Medulla oblongata (tissue), 1 donor: Measurements from ENCODE around the gene UVSSA.

Experiments
- DNase-seq: peaks from one replicate; pipeline ENCODE4 v3.0.0-alpha.2; 2015; ENCODE audit errors: extremely low spot score

The UVSSA gene

DNA sequence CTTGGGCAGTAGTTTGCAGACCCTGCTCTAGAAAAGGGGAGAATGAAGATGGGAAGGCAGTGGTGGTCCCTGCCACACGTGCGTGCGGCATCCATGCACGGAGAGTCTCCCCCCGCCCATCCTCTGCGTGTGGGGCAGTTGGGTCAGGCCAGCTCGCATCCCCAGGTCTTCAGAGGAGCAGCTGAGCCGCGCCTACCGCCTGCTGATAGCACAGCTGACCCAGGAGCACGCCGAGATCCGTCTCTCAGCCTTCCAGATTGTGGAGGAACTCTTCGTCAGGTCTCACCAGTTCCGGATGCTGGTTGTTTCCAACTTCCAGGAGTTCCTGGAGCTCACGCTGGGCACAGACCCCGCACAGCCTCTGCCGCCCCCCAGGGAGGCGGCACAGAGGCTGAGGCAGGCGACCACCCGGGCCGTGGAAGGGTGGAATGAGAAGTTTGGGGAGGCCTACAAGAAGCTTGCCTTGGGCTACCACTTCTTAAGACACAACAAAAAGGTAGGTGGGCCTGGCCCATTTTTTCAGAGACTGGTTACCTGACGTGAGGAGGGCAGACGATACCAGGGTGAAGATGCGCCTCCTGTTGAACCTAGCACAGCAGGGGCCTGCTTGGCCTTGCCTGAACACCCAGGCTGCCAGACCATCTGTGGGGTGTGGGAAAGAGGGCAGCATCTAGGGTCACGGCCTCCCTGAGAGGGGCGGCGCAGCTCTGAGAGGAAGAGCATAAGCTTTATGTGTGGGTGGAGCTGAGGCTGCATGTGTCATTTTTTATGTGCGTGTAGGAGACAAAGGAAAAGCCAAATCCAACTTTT, 2.6 kb downstream of the UVSSA start:
- no peak for DNase-seq

DNA sequence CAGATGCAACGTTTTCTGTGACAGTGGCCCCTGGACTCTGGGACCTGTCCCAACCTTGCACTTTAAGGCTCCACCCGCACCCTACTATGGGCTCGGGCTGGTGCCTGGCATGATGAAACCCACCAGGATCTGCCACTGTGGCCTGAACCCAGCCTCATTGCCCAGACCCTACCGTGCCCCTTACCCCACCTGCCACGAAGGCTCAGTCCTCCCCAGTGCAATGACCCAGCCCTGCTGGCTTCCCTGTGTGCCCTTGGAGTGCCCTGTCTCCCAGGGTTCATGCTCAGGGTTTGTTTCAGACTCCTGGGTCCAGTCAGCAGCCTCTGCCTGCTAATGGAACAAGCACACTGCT, 3.1 kb downstream of the UVSSA start:
- no peak for DNase-seq

DNA sequence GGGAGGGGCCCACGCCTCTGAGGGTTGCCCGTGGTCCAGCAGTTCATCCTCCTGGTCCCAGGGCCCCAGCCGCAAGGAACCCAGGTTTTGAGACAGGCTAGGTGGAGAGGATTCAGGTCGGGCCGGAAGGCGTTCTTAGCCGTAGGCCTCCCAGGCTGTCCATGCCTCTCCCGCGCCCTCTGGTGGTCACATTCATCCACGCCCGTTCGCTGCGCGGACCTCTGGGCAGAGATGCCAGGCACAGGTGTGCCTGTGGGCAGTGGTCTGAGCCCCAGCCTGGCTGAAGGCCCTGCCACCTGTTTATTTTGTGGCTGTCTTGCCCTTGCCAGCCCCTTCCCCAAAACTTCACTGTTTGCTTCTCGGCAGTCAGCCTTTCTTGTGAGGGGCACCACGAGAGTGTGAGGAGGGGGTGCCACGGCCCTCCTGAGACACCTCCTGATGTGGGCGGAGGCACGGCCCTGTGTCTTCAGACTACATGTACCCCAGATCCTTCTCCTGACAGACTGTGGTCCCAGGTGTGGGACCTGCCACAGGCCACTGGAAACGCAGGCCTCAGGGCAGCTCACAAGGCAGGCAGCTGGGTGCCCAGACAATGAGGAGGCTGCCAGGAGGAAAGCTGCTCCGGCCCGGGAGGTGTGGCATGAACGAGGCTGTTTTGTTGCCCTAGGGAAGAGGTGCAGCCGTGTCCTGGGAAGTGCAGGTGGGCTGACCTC, 5.0 kb downstream of the UVSSA start:
- peak; percentile 80 for DNase-seq

DNA sequence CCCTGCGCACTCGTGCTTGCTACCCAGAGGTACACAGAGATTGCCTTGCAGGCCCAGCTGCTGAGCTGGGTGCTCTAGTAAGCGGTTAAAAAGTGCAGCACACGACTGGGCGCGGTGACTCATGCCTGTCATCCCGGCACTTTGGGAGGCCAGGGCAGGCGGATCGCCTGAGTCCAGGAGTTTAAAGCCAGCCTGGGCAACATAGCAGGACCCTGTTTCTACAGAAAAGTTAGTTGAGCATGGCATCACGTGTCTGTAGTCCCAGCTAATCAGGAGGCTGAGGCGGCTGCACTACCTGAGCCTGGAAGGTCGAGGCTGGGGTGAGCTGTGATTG, 5.5 kb downstream of the UVSSA start:
- DNase-seq = no peak

DNA sequence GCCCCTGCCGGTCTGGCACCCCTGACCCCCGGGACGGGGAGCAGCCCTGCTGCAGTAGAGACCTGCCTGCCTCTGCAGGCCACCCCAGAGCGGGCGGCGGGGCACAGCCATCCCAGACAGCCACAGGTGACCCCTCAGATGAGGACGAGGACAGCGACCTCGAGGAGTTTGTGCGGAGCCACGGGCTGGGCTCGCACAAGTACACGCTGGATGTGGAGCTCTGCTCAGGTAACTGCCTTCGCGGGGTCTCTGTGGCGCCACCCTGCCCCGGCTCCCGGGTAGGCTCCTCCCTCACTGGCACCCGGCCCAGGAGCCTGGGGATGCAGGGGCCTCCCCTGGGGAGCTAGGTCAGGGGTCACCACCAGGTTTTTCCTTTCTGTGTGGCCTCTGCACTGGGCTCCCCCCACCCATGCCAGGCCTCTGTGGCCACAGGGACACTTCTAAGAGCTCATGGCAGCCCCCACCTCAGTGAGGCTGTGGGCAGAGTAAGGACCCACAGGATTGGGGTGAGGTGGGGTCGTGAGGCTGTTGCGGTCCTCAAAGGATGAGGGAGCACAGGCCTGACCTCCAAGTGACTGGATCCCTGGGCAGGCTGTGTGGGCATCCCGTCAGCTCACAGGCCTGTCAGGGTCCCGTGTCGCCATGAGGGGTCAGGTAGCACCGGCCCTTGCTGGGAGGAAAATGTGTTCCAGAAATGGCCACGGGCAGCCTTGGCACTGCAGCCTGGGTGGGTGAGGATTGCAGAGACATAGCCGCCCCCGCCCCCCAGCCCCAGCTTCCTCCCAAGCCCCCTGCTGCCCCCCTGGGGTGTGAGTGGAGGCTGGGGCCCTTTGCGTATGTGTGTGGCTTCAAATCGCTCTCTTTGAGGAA, 6.4 kb downstream of the UVSSA start:
- DNase-seq = no peak

DNA sequence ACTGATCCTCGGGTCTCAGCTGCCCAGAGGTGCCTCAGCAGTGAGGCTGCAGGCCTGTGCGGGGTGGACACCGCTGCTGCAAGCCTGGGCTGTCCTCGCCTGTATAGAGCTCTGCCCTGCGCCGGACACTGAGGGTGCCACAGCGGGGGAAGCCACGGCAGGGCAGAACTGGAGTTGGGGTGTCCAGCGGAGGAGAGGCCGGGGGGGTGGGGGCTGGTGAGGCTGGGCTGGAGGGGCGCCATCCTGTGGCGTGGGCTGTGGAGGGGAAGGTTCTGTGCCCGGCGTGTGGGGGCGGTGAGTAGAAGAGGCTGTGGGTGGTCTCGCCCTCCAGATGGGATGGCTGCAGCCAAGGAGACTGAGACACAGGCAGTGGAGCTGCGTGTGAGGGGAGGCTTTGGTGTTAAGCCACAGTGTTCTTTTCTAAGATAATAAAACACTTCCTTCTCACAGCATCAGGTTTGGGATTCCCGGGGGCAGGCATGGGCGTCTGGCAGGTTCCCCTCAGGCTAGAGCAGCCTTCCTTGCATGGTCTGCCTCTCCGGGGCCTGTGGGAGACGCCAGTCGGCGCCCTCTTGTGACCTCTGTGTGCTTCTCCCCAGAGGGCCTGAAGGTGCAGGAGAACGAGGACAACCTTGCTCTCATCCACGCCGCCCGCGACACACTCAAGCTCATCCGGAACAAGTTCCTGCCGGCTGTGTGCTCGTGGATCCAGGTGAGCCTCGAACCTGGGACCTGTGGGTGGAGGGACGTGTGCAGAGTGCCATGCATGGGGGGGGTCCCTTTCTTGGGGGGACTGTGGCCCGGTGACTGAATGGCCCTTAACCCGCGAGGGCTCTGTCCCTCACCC, 7.4 kb downstream of the UVSSA start:
- no peak for DNase-seq

DNA sequence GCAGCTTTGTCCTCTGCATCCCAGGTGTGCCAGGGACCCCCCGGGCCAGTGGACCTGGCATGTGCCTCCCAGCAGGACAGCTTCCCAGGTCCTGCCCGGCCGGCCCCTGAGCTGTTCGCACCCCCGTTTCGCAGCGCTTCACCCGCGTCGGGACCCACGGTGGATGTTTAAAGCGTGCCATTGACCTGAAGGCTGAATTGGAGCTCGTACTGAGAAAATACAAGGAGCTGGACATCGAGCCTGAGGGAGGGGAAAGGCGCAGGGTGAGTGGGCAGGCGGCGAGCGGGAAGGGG, 7.9 kb downstream of the UVSSA start:
- no peak for DNase-seq

DNA sequence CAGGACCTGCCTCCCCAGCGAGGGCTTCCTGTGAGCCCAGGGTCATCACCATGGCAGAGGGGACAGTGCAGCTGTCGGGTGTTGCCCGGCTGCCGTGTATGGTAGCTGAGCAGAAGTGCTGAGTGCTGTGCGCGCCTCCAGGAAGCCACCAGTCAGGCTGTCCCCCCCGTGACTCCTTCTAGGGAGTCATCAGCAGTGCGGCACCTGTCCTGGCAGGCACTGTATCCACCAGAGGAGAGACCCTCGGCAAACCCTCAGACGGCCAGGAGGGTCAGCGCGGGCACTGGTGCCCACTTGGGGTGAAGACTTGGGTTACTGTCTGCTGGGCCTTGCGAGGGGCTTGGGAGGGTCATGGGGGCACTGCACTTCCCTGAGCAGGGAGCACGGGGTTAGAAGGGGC, 8.4 kb downstream of the UVSSA start:
- DNase-seq = no peak

DNA sequence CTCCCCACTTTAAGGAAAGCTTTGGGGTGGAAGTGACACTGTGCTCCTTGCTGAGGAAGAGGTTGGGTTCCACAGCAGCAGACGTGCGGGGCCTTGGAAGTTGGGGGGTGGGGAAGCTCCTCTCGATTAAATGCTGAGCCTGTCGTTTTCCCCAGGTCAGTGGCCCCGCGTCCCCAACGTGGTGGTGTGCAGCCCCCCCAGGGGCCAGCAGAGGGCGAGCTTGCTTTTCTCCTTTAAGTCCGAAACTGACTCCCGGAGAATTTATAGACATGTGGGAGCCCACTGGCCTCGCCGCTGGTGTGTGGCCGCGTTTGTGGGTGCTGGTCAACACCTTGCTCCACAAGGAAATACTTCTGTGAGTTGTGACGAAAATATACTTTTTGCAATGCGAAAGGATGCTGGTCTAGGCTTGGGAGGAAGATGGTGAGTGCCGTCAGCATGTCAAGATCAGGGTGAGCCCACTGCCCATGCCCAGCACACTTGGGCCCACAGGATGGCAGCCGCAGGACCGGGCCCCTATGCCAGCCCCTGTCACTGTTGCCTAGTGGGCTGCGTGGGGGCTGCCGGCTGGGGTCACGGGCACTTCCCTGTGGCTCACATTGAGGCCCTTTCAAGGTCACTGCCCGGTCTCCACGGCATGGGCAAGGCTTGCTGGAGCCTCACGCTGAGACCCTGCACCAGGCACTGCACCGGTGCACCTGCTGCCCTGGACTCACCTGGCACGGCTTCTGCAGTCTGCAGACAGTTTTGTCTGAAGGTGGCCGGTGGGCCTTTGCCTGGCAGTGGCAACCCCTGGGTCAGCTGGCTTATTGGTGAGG, 9.4 kb downstream of the UVSSA start:
- peak; percentile 72 for DNase-seq

DNA sequence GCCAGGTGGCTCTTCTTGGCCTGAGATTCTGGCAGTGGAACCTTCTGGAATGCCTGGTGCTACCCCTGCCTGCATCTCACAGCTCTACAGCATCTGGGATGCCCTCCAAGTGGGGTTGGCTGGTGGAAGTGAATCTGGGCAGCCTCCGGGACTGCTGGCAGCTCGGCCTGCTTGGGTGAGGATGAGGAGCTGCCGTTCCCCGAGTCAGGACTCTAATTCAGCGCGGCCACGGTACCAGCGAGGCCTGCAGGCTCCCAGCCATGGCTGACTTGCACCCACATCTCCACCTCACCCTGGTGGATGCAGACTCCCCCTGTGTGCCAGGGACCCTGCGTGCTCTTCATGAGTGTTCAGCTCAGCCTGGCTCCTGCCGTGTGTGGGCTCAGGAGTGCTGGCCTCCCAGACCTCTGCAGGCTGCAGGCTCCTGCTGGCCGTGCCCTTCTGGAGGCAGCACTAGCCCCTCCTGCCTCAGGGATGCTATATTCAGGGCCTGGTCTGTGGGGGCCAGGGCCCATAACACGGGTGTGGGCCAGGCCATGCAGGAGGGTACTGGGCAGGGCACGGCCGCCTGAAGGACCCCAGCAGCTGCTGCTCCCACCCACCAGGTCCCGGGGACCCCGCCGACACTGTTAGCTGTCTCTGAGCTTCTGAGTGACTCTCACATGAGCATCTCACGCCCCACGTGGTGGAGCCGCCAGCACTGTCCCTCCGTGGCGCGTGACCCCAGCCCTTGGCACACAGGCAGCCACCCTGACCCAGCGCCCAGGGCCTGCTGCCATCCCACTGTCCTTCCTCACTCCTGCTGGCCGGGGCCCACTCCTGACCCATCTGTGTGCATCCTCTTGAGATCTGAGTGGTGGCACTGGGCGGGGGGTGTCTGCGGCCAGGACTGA, 10.6 kb downstream of the UVSSA start:
- peak; percentile 84 for DNase-seq

DNA sequence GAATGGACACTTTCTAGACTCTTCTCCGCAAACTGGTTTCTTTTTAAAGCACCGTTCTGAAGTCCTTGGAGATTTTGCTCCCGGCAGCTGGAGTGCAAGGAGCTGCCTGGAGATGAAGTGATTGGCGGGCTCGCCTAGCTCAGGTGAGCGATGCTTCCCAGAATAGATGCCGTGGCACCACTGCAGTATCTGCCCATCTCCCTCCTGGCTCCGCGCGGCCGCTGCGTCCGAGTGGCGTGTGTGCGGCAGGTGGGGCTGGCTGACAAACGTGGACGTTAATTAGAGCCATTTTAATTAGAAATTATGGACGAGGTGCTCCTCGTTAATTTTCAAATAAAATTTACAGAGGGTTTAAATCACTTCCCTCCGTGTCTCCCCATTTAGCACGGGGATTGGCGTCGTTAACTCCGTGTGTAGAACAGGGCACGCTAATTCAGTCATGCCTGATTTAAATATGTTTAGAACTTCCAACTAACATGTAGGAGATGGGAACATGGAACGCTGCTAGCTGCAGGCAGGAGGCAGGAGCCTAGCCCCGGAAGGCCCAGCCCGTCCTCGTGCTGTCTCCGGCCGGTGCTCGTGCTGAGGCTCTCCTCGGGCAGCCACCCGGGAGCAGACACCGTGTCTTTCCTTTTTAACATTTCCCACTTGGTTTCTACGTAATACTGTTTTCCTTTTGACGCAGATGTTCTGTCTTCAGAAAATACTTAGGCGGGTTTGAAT, 11.6 kb downstream of the UVSSA start:
- DNase-seq = no peak

DNA sequence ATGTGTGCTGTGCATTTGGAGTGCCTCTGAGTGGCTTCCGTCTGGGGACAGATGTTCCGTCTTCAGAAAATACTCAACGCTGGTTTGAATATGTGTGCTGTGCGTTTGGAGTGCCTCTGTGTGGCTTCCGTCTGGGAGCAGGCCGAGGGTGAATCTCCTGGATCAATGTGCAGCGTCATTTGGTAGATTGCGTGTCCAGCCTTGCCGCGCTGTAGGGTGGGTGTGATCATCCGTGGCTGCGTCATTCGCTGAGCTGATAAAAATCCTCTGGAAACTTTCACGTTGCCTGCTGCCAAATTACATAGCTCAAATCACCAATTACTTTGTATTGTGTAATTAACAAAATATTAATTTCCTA, 12.1 kb downstream of the UVSSA start:
- no peak for DNase-seq

DNA sequence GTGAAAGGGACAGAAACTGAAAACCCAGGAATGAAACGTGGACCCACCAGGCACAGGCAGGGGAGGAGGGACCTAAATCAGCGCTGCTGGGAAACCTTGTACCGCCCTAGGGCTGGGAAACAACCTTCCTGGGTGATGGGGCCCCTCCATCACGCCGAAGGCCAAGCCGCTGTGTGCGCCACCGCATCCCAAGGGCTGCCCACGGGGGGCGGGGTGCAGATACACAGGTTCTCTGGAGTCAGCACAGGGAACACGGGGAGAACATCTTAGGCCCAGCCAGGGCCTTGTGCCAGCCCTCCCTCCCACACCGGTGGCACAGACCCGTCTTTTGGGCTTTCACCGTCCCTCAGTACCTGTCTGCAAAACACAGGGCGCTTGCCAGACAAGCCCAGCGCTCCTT, 13.0 kb downstream of the UVSSA start:
- no peak for DNase-seq

DNA sequence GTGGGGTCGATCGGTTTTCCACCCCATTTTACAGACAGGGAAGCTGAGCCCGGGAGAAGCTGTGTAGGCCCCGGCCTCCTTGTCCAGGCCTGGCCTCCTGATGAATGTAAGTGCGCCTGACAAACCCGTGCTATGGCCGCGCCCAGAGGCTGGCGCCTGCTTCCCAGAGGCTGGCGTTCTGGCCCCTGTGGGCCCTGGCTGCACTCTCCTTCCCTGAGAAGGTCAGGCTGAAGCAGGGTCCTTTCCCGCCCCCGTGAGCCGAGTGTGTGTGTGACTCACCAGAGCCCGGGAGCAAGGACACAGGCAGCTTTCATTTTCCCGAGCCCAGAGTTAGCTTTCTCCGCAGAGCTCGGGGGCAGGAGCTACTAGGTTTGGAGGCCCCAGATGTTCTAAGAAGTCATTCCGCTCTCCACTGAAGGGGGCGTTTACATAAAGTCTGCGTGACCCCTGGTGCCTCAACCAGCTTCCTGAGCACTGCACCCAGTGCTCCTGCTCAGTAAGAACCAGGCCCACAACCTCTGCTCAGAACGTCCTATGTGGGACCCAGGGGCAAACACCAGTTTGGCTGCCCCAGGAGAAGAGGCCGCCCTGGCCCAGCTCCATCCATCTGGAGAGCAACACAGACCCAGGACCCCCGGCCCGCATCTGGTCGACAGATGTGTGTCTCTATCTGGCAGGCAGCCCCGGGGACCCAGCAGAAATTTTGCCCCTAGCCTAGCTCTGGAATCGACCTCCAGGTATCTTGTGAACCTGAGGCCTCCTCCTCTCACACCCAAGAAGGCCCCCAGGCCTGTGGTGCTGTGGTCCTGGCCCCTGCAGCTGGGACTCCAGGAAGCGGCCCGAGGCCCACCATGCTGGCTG, 13.6 kb downstream of the UVSSA start:
- DNase-seq = no peak

DNA sequence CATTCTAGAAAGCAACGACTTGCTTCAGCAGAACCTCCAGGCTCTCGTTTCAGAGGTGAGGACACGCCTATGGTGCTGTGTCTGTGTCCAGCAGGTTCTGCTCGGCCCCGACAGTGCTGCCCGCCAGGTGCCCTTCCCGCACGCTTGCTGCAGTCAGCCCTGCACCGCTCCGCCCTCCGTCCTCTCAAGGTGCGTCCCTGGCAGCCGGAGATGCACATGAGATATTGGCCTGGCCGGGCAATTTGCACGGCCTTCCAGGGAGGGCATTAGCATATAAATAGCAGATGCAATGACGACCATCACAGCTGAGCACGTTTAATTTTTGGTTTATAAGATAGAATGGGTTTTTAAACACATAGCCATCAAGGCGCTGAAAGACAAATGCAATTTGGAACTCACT, 14.4 kb downstream of the UVSSA start:
- DNase-seq = no peak

DNA sequence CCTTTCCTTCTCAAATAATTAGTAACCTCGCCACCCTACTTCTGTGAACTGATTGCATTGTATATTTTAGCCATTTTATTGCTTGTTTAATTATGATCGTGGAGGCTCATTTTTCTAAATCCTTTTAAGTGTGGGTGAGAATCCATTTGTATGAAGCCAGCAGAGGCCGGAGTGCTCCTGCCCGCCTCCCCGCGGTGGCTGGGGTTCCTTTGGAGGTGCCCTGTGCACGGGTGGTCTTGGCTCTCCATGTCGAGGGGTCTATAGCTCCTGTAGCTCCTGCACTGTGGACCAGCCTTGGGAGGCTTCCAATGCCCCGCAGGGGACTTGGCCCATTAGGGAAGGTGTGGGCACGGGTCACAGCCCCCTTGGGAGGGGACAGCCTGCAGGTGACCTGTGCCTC, 15.0 kb downstream of the UVSSA start:
- no peak for DNase-seq

DNA sequence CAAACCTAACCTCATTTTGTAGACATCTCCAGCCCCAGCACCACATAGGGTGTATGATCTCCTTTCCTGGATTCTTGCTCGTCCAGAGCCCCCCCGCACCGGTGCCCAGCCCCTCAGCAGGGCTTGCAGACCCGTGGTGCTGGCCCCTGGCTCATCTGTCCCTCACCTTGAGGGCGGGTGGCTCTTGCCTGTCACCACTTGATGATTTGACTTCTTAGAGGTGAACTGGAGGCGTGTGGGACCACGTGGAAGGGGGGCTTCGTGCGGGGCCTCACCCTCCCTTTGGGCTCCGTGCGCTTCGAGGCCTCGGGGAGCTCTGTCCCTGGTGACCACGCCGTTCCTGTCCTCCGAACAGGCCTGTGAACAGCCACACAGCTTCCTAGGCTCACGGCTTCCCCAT, 15.5 kb downstream of the UVSSA start:
- DNase-seq = no peak

DNA sequence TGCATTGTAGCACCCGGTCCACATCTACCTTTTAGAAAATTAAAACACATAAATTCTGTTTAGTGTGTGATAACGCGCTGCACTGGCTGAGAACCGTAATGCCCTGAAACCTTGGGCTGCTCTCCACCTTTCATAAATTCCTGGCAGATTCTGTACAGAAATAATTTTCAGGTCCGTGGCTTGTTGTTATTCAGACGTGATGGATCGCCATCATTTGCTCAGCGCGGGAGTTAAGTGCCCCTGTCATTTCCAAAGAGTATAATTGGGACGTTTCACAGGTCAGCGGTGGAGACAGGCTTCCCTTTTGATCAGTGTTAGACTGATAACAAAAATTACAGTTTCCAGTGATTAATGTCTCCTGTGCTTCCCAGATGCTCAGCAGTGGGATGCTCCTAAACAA, 16.5 kb downstream of the UVSSA start:
- DNase-seq = no peak

DNA sequence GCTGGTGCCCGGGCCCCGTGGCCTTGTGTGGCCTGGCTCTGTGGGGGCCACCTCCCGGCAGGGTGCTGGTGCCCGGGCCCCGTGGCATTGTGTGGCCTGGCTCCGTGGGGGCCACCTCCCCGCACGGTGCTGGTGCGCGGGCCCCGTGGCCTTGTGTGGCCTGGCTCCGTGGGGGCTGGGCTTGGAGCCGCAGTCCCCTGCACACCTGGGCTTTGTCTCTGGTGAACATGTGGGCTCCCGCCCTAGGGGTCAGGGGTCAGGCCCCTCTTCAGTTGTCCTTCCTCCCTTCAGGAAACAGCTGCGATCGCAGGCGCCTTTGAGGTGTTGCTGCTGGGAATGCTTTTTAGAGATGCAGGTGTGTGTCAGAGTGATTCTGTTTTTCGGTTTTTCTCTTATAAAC, 17.2 kb downstream of the UVSSA start:
- no peak for DNase-seq
